Mucosa of gallbladder (tissue), 1 donor: ENCODE measurements around the gene CRYZL1. TPM values are rescaled to one million over a fixed set of nuclear protein-coding genes. Genes with fewer than 3 reads are reported as not detected.

Source experiments
- DNase-seq: peaks from one replicate; pipeline ENCODE4 v3.0.0-alpha.2; 2020; ENCODE audit warnings: low spot score
- total RNA-seq: library from RNA; stranded (reverse); gene quantifications from one replicate; pipeline ENCODE4 v1.2.1, GENCODE V29; 2021
- donor health status: DM: no; HTN: no; CAD: no.

CRYZL1 gene
- total RNA-seq, 1 donor from 2014 or later = 29.1 TPM

DNA sequence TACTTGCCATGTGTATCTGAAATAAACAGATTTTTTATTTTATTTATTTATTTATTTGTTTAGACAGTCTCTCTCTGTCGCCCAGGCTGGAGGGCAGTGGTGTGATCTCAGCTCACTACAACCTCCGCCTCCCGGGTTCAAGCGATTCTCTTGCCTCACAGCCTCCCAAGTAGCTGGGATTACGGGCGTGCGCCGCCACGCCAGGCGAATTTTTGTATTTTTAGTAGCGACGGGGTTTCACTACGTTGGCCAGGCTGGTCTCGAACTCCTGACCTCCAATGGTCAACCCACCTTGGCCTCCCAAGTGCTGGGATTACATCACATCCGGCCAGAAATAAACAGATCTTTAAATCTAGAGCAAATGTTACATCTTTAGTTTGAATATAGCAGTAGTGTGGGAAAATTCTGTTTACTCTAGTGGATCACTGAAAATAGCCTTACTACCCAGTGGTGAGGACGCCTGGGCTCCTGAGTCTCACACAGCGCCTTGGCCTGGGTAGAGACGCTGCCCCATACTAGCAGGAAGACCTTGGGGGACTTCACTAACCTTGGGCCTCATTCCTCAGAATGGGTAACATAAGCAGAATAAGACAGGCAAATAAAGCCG, 100.3 kb downstream of the CRYZL1 start:
- DNase-seq = no peak

DNA sequence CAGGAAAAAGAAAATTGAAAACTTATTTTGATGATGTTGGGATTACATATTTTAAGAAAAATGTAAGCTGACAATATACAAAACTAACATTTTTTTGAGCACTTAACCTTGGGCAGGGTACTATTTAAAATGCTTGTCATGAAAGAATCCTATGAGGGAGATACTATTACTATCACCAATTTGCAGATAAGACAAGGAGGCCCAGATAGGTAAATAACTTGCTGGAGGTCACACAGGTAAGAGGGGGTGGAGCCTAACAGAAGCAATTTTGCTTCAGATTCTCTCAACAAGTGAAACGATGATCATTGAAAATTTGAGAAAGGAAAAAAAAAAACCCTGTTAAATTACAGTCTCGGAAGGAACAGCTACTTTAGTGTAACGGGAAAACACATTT, 100.8 kb downstream of the CRYZL1 start:
- DNase-seq = no peak

GRCh38 chr21:33539616-33540015, 101.9 kb downstream of the CRYZL1 start:
- DNase-seq = no peak

Other genes starting within 250 kb of the CRYZL1 start
- gene IFNGR2, start 238.3 kb downstream of the CRYZL1 start, total RNA-seq = 61.3 TPM
- 95.0 TPM for gene TMEM50B, start 161.8 kb downstream of the CRYZL1 start, total RNA-seq
- 2.8 TPM for gene DNAJC28, start 150.0 kb downstream of the CRYZL1 start, total RNA-seq
- gene GART, start 99.6 kb downstream of the CRYZL1 start, total RNA-seq = 51.9 TPM
- gene SON, start 98.7 kb downstream of the CRYZL1 start, total RNA-seq = 257 TPM
- 10.1 TPM for gene DONSON, start 53.1 kb downstream of the CRYZL1 start, total RNA-seq
- gene ITSN1, start 760 bp upstream of the CRYZL1 start, total RNA-seq = 48.0 TPM